GM12873 (cell line): Measurements from ENCODE around the gene IPO4.

Experiments used
- CTCF ChIP-seq: IDR thresholded peaks from 2 replicates; pipeline ENCODE4 v1.5.1; 2012; ENCODE audit warnings: low read depth, mild to moderate bottlenecking, moderate library complexity, low read length, control low read depth; ENCODE audit not compliant: insufficient read depth; ENCODE audit errors: missing control alignments

Gene IPO4

GRCh38 chr14:24137529-24138395 is 50.9 kb downstream of the IPO4 start:
- TF ChIP-seq CTCF = no peak

GRCh38 chr14:24136684-24137528 is 51.7 kb downstream of the IPO4 start:
- no peak for TF ChIP-seq CTCF

- TF ChIP-seq CTCF = no peak
These were observed 52.6 kb downstream of the IPO4 start, which contains the start of gene PSME1 for GRCh38 chr14:24135834-24136683. Gene PSME1 (plus strand): TSS chr14:24136194. CDS start chr14:24136263, 69 bp downstream.

GRCh38 chr14:24135584-24135833 is 53.1 kb downstream of the IPO4 start:
- no peak for TF ChIP-seq CTCF

GRCh38 chr14:24133735-24134134 is 54.9 kb downstream of the IPO4 start:
- no peak for TF ChIP-seq CTCF

- TF ChIP-seq CTCF = no peak
These were observed 55.6 kb downstream of the IPO4 start for GRCh38 chr14:24132976-24133375.
